IMR-90 (cell line): Measurements from ENCODE around the gene SEMA5A. TPM values are rescaled to one million over a fixed set of nuclear protein-coding genes. Genes with fewer than 3 reads are reported as not detected.

ENCODE experiments used
- ATAC-seq: fragments of 200-7000 bp; cut with Tn5 transposase; 2 replicates; pipeline ENCODE4 v1.9.1; 2020; ENCODE audit warnings: low read depth, mild to moderate bottlenecking, moderate library complexity
- BruUV-seq: library from RNA; stranded (reverse); fragments of 400-500 nt; replicated peaks from 2 replicates; lab custom pipeline; 2021; lab: Mats Ljungman, UMichigan
- CTCF ChIA-PET: fragments of 300-600 bp; formaldehyde crosslinking; extraction: SDS; loops from one replicate; lab custom pipeline; 2021; ENCODE audit warnings: antibody characterized with exemption; lab: Yijun Ruan, JAX
- POLR2A ChIA-PET: fragments of 300-600 bp; sonication (Branson Sonifier 250); formaldehyde crosslinking; loops from one replicate; lab custom pipeline; 2022; ENCODE audit warnings: antibody characterized with exemption; ENCODE audit not compliant: unreplicated experiment; lab: Charles Lee
- DNase-seq: peaks from one replicate; pipeline ENCODE4 v3.0.0; 2013
- H2AFZ ChIP-seq: replicated peaks from 2 replicates; pipeline ENCODE3; 2013; ENCODE audit warnings: low read length, mild to moderate bottlenecking; ENCODE audit not compliant: poor library complexity
- H2AK5ac ChIP-seq: 2 replicates; pipeline ENCODE4 v1.6.1; 2013; ENCODE audit warnings: low read depth, low read length, inconsistent platforms
- H2AK9ac ChIP-seq: replicated peaks from 2 replicates; pipeline ENCODE3; 2013; ENCODE audit warnings: mild to moderate bottlenecking, low read depth, low read length, moderate library complexity; ENCODE audit not compliant: poor library complexity
- H2BK120ac ChIP-seq: 2 replicates; pipeline ENCODE4 v1.6.1; 2013; ENCODE audit warnings: low read depth, low read length, inconsistent platforms
- H2BK15ac ChIP-seq: 3 replicates; pipeline ENCODE4 v1.6.1; 2013; ENCODE audit warnings: low read depth, low read length, inconsistent platforms
- H2BK20ac ChIP-seq: 2 replicates; pipeline ENCODE4 v1.6.1; 2013; ENCODE audit warnings: low read depth, mild to moderate bottlenecking, inconsistent platforms, low read length, moderate library complexity
- H2BK5ac ChIP-seq: 2 replicates; pipeline ENCODE4 v1.6.1; 2013; ENCODE audit warnings: mild to moderate bottlenecking, low read depth, low read length, inconsistent platforms; ENCODE audit not compliant: poor library complexity, severe bottlenecking
- H3K14ac ChIP-seq: replicated peaks from 2 replicates; pipeline ENCODE4 v1.6.1; 2013; ENCODE audit warnings: low read depth, low read length, inconsistent platforms
- H3K18ac ChIP-seq: 2 replicates; pipeline ENCODE4 v1.6.1; 2013; ENCODE audit warnings: low read depth, low read length, control low read depth
- H3K23ac ChIP-seq: 2 replicates; pipeline ENCODE4 v1.6.1; 2013; ENCODE audit warnings: low read depth, low read length, inconsistent platforms
- H3K27ac ChIP-seq: 2 replicates; pipeline ENCODE4 v1.5.1; 2013; ENCODE audit warnings: mild to moderate bottlenecking, control low read depth, low read length; ENCODE audit not compliant: insufficient read depth
- H3K27me3 ChIP-seq: 2 replicates; pipeline ENCODE4 v1.6.1; 2013; ENCODE audit warnings: low read length; ENCODE audit not compliant: control insufficient read depth, insufficient read depth
- H3K36me3 ChIP-seq: 2 replicates; pipeline ENCODE4 v1.6.1; 2013; ENCODE audit warnings: low read length, mixed read lengths; ENCODE audit not compliant: control insufficient read depth, insufficient read depth
- H3K4ac ChIP-seq: 2 replicates; pipeline ENCODE4 v1.6.1; 2013; ENCODE audit warnings: low read depth, low read length, inconsistent platforms
- H3K4me1 ChIP-seq: 2 replicates; pipeline ENCODE4 v1.6.1; 2013; ENCODE audit warnings: low read length, mixed read lengths; ENCODE audit not compliant: control insufficient read depth, insufficient read depth
- H3K4me2 ChIP-seq: 2 replicates; pipeline ENCODE4 v1.6.1; 2013; ENCODE audit warnings: low read depth, mild to moderate bottlenecking, control low read depth, low read length, moderate library complexity
- H3K4me3 ChIP-seq: 2 replicates; pipeline ENCODE4 v1.5.1; 2013; ENCODE audit warnings: low read depth, mild to moderate bottlenecking, control low read depth, low read length, moderate library complexity; ENCODE audit not compliant: insufficient read depth
- H3K56ac ChIP-seq: 2 replicates; pipeline ENCODE4 v1.6.1; 2013; ENCODE audit warnings: low read length, inconsistent platforms; ENCODE audit not compliant: insufficient read depth; ENCODE audit errors: extremely low read depth
- H3K79me1 ChIP-seq, 2 experiments: 2 replicates each; pipeline ENCODE4 v1.6.1; 2013; ENCODE audit warnings: low read length in 2 of 2, inconsistent platforms in 1 of 2, low read depth in 1 of 2
- H3K9ac ChIP-seq: 2 replicates; pipeline ENCODE4 v1.6.1; 2013; ENCODE audit warnings: low read depth, low read length, control low read depth
- H3K9me1 ChIP-seq: 2 replicates; pipeline ENCODE4 v1.6.1; 2013; ENCODE audit warnings: low read length, inconsistent platforms; ENCODE audit not compliant: insufficient read depth
- H3K9me3 ChIP-seq: 2 replicates; pipeline ENCODE4 v1.6.1; 2013; ENCODE audit warnings: low read length; ENCODE audit not compliant: control insufficient read depth, insufficient read depth
- H4K20me1 ChIP-seq: 2 replicates; pipeline ENCODE4 v1.6.1; 2013; ENCODE audit warnings: low read length, inconsistent platforms; ENCODE audit not compliant: insufficient read depth
- H4K5ac ChIP-seq: 2 replicates; pipeline ENCODE4 v1.6.1; 2013; ENCODE audit warnings: mild to moderate bottlenecking, low read depth, low read length, control low read depth
- H4K8ac ChIP-seq, 2 experiments: 2 replicates each; pipeline ENCODE4 v1.6.1; 2013; ENCODE audit warnings: low read depth in 2 of 2, low read length in 2 of 2, control low read depth in 1 of 2, inconsistent platforms in 1 of 2
- H4K91ac ChIP-seq: 2 replicates; pipeline ENCODE4 v1.6.1; 2013; ENCODE audit warnings: low read depth, low read length, inconsistent platforms; ENCODE audit not compliant: insufficient read depth
- WGBS, 2 experiments: methylation state at CpG; one replicate each; pipeline versions ENCODE4 v1.1.5 to v1.1.7; 2013; ENCODE audit warnings: missing lambda C conversion rate in 2 of 2; ENCODE audit not compliant: insufficient read length in 1 of 2; ENCODE audit errors: extremely low coverage in 2 of 2; 5-methylcytosine and 5-hydroxymethylcytosine counted together
- dilution Hi-C: fragments of 300-500 bp; cut with HindIII; formaldehyde crosslinking; loops from one replicate; pipeline ENCODE4 v1.14.3; 2018; ENCODE audit warnings: low sequenced_read_pairs; ENCODE audit not compliant: unreplicated experiment
- in situ Hi-C: fragments of 300-500 bp; cut with MboI; formaldehyde crosslinking; loops from 3 replicates; pipeline ENCODE4 v1.14.3; 2019; ENCODE audit warnings: low sequenced_read_pairs, inconsistent platforms, mixed read lengths
- intact Hi-C: fragments of 100-400 bp; cut with micrococcal nuclease; formaldehyde crosslinking; loops from 2 replicates; pipeline ENCODE4 v1.10.0; 2022
- polyA plus RNA-seq, 3 experiments: library from polyadenylated mRNA; depleted of rRNA; stranded (reverse); fragments of >200 nt; gene quantifications; 2 replicates each; pipeline ENCODE4 v1.2.3, GENCODE V29; 2012; ENCODE audit warnings: low replicate concordance in 1 of 3
- total RNA-seq: library from RNA; depleted of rRNA; stranded (reverse); fragments of >200 nt; gene quantifications from 2 replicates; pipeline ENCODE4 v1.2.3, GENCODE V29; 2012
- TF ChIP-seq, protein P1 (sequence below): fragments of 150-350 bp; IDR thresholded peaks from 2 replicates; pipeline ENCODE4 v1.6.1; 2016; ENCODE audit warnings: low read depth, mild to moderate bottlenecking, low read length, moderate library complexity, borderline replicate concordance

Gene SEMA5A
- total and polyA plus RNA-seq, 2 of the 4 experiments (the other 2 are of a cell fraction): 8.2 to 9.9 TPM

DNA sequence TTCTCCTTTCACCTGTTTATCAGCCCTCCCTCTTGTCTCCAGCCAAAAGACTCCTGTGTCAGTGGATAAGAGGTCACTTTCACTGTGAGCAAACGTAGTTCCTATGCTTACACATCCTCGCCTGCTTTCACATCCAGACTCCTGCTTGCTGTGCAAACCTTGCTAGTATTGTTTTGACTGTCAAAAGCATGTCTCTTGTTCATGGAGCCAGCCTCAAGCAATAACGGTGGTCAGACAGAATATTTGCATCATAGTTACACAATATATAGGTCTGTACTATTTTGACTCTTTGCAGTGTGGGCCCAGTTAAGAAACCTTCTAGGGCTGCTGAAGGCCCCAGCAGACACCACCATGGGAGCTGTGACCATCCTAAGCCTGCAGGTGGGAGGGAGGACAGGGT, 420.0 kb downstream of the SEMA5A start:
- no CpG with 5 or more reads among the region's 3 CpGs for WGBS, 2 experiments
- H3K9ac ChIP-seq: no peak overlapping the region
- H3K9me3 ChIP-seq: no peaks in the 10 kb centered on the region
- H3K9me1 ChIP-seq: peaks cover 6% of the 10 kb centered on the region; the same call in 1 of the 2 replicates
- POLR2A ChIA-PET: no interaction called here
- H3K4me1 ChIP-seq: no peaks in the 10 kb centered on the region
- no peak overlapping the region for H4K91ac ChIP-seq
- no peaks in the 10 kb centered on the region for H3K27me3 ChIP-seq
- H2BK120ac ChIP-seq: no peak overlapping the region
- H4K5ac ChIP-seq: no peak overlapping the region
- no peaks in the 10 kb centered on the region for H4K20me1 ChIP-seq
- no peak overlapping the region for H3K14ac ChIP-seq
- peaks cover 5% of the 10 kb centered on the region; the same call in 1 of the 2 replicates for H3K36me3 ChIP-seq
- H3K18ac ChIP-seq: no peak overlapping the region
- no TSS peak for BruUV-seq
- TF ChIP-seq, protein P1, sequence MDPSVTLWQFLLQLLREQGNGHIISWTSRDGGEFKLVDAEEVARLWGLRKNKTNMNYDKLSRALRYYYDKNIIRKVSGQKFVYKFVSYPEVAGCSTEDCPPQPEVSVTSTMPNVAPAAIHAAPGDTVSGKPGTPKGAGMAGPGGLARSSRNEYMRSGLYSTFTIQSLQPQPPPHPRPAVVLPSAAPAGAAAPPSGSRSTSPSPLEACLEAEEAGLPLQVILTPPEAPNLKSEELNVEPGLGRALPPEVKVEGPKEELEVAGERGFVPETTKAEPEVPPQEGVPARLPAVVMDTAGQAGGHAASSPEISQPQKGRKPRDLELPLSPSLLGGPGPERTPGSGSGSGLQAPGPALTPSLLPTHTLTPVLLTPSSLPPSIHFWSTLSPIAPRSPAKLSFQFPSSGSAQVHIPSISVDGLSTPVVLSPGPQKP: no peak
- no peak overlapping the region; the same call in 1 of the 2 replicates for H2BK20ac ChIP-seq
- peak overlapping the region; percentile 61 for H2AK9ac ChIP-seq
- no peak overlapping the region for H3K4ac ChIP-seq
- H3K56ac ChIP-seq: no peak overlapping the region
- H2BK5ac ChIP-seq: no peak overlapping the region
- H2AK5ac ChIP-seq: no peak overlapping the region
- H2BK15ac ChIP-seq: no peak overlapping the region
- H3K4me3 ChIP-seq: no peak overlapping the region
- H3K4me2 ChIP-seq: no peak overlapping the region
- dilution Hi-C loops: no loop called here
- intact Hi-C loops: no loop called here
- H3K79me1 ChIP-seq: 0 out of 4 replicates have a peak, but pooled peaks cover 0 to 6% of the 10 kb centered on the region in 2 experiments
- in situ Hi-C loops: no loop called here
- H3K23ac ChIP-seq: no peak overlapping the region
- ATAC-seq (no peak), DNase-seq (no peak)
- no peak overlapping the region for H2AFZ ChIP-seq
- CTCF ChIA-PET: interaction anchor here (0.7 kb wide), 1 partner anchor 1069 kb away, joined by 3 read pairs; no protein-coding TSS in a partner anchor
- no peak overlapping the region for H3K27ac ChIP-seq
- H4K8ac ChIP-seq: no peak overlapping the region
